SK-N-SH treated with all-trans-retinoic acid at 6 μM for 48 hours (cell line): ENCODE data around the gene WNT6.

Experiments
- ATAC-seq: fragments of 200-7000 bp; cut with Tn5 transposase; 3 replicates; pipeline ENCODE4 v1.9.1; 2020; ENCODE audit warnings: mild to moderate bottlenecking, moderate library complexity
- BACH2 ChIP-seq: fragments of 250-450 bp; sonication (Bioruptor Pico); IDR thresholded peaks from 2 replicates; pipeline ENCODE4 v1.9.0; 2021; ENCODE audit warnings: mild to moderate bottlenecking, borderline replicate concordance
- CREB5 ChIP-seq: fragments of 250-450 bp; sonication (Bioruptor Pico); IDR thresholded peaks from 2 replicates; pipeline ENCODE4 v1.5.1; 2020; ENCODE audit warnings: low read depth, mild to moderate bottlenecking, moderate library complexity
- CSDC2 ChIP-seq: fragments of 250-450 bp; sonication (Bioruptor Pico); IDR thresholded peaks from 2 replicates; pipeline ENCODE4 v1.5.0; 2020; ENCODE audit warnings: mild to moderate bottlenecking, moderate library complexity
- CSRNP3 ChIP-seq: fragments of 250-450 bp; sonication (Bioruptor Pico); IDR thresholded peaks from 2 replicates; pipeline ENCODE4 v1.5.1; 2021; ENCODE audit warnings: mild to moderate bottlenecking, moderate library complexity
- ESRRG ChIP-seq: fragments of 250-450 bp; sonication (Bioruptor Pico); IDR thresholded peaks from 2 replicates; pipeline ENCODE4 v1.6.1; 2021; ENCODE audit warnings: mild to moderate bottlenecking
- GLIS3 ChIP-seq: fragments of 250-450 bp; sonication (Bioruptor Pico); IDR thresholded peaks from 2 replicates; pipeline ENCODE4 v1.5.0; 2020; ENCODE audit warnings: mild to moderate bottlenecking, moderate library complexity
- ISL1 ChIP-seq: fragments of 250-450 bp; sonication (Bioruptor Pico); IDR thresholded peaks from 2 replicates; pipeline ENCODE4 v2.1.2; 2022; ENCODE audit warnings: mild to moderate bottlenecking, moderate library complexity
- OSR1 ChIP-seq: fragments of 250-450 bp; sonication (Bioruptor Pico); IDR thresholded peaks from 2 replicates; pipeline ENCODE4 v1.8.0; 2022; ENCODE audit warnings: moderate library complexity, mild to moderate bottlenecking, inconsistent platforms
- PATZ1 ChIP-seq: fragments of 250-450 bp; sonication (Bioruptor Pico); IDR thresholded peaks from 2 replicates; pipeline ENCODE4 v1.8.0; 2020; ENCODE audit warnings: mild to moderate bottlenecking, moderate library complexity, borderline replicate concordance
- POU6F1 ChIP-seq: fragments of 250-450 bp; sonication (Bioruptor Pico); IDR thresholded peaks from 2 replicates; pipeline ENCODE4 v1.8.0; 2021; ENCODE audit warnings: low read depth, mild to moderate bottlenecking, moderate library complexity, borderline replicate concordance
- PPARA ChIP-seq: fragments of 250-450 bp; sonication (Bioruptor Pico); IDR thresholded peaks from 2 replicates; pipeline ENCODE4 v1.5.0; 2020; ENCODE audit warnings: mild to moderate bottlenecking, borderline replicate concordance
- RARB ChIP-seq: fragments of 250-450 bp; sonication (Bioruptor Pico); IDR thresholded peaks from 2 replicates; pipeline ENCODE4 v1.8.0; 2021; ENCODE audit warnings: mild to moderate bottlenecking, moderate library complexity
- TCF4 ChIP-seq: fragments of 250-450 bp; sonication (Bioruptor Pico); IDR thresholded peaks from 2 replicates; pipeline ENCODE4 v1.8.0; 2021; ENCODE audit warnings: mild to moderate bottlenecking, moderate library complexity, borderline replicate concordance
- TSHZ2 ChIP-seq: fragments of 250-450 bp; sonication (Bioruptor Pico); IDR thresholded peaks from 2 replicates; pipeline ENCODE4 v1.5.0; 2020; ENCODE audit warnings: mild to moderate bottlenecking, moderate library complexity
- ZC3H10 ChIP-seq: fragments of 250-450 bp; sonication (Bioruptor Pico); IDR thresholded peaks from 2 replicates; pipeline ENCODE4 v1.5.1; 2021; ENCODE audit warnings: mild to moderate bottlenecking, moderate library complexity
- ZFP3 ChIP-seq: fragments of 250-450 bp; sonication (Bioruptor Pico); IDR thresholded peaks from 2 replicates; pipeline ENCODE4 v1.5.0; 2020; ENCODE audit warnings: mild to moderate bottlenecking, moderate library complexity
- ZNF70 ChIP-seq: fragments of 450-650 bp; formaldehyde crosslinking; IDR thresholded peaks from 2 replicates; pipeline ENCODE4 v1.5.0; 2020; ENCODE audit warnings: mild to moderate bottlenecking, moderate library complexity
- ZNF8 ChIP-seq: fragments of 450-650 bp; formaldehyde crosslinking; IDR thresholded peaks from 2 replicates; pipeline ENCODE4 v1.5.0; 2020; ENCODE audit warnings: mild to moderate bottlenecking, moderate library complexity

Gene WNT6

GRCh38 chr2:218893349-218894150, 33.9 kb downstream of the WNT6 start (continued):
- TF ChIP-seq TSHZ2 (CRISPR knock-in tag) (no peak), ZFP3 (CRISPR knock-in tag) (no peak)

- no peak for ATAC-seq
- TF ChIP-seq RARB (CRISPR knock-in tag) (no peak), ZFP3 (CRISPR knock-in tag) (no peak), PATZ1 (CRISPR knock-in tag) (no peak), ESRRG (CRISPR knock-in tag) (no peak), POU6F1 (no peak)
Measured at GRCh38 chr2:218894151-218894879, 34.7 kb downstream of the WNT6 start.

- TF ChIP-seq ZFP3 (CRISPR knock-in tag): no peak
- TF ChIP-seq ZNF8 (CRISPR knock-in tag): no peak
- no peak for TF ChIP-seq RARB (CRISPR knock-in tag)
- TF ChIP-seq ZNF70 (CRISPR knock-in tag): no peak
- no peak for TF ChIP-seq BACH2
- no peak for TF ChIP-seq CREB5 (CRISPR knock-in tag)
- TF ChIP-seq CSDC2 (CRISPR knock-in tag): no peak
- TF ChIP-seq ZC3H10: no peak
- no peak for TF ChIP-seq TCF4 (CRISPR knock-in tag)
- TF ChIP-seq PATZ1 (CRISPR knock-in tag): no peak
- TF ChIP-seq CSRNP3 (CRISPR knock-in tag): no peak
- TF ChIP-seq GLIS3: no peak
- TF ChIP-seq ISL1: no peak
- TF ChIP-seq PPARA: no peak
- TF ChIP-seq OSR1: no peak
- ATAC-seq: no peak
Measured at GRCh38 chr2:218894880-218895157, 35.2 kb downstream of the WNT6 start.
